Esophagus squamous epithelium (tissue), 4 donors: ENCODE results near the gene RABIF.

Experiments
- POLR2A ChIP-seq, 4 donors: fragments of 450-650 bp; IDR thresholded peaks; one replicate each; pipeline ENCODE4 v1.6.1; 2017; ENCODE audit warnings: antibody characterized with exemption in 4 of 4, mild to moderate bottlenecking in 4 of 4, moderate library complexity in 3 of 4
- TF ChIP-seq, protein P1 (sequence below), 6 experiments: fragments of 450-650 bp in 4 of 6; fragments of 200-600 bp in 2 of 6; sonication (generic) in 2 of 6; IDR thresholded peaks; one replicate each; pipeline ENCODE4 v1.5.1; 2016 to 2019; ENCODE audit warnings: antibody characterized with exemption in 6 of 6, mild to moderate bottlenecking in 4 of 6, moderate library complexity in 4 of 6

DNA sequence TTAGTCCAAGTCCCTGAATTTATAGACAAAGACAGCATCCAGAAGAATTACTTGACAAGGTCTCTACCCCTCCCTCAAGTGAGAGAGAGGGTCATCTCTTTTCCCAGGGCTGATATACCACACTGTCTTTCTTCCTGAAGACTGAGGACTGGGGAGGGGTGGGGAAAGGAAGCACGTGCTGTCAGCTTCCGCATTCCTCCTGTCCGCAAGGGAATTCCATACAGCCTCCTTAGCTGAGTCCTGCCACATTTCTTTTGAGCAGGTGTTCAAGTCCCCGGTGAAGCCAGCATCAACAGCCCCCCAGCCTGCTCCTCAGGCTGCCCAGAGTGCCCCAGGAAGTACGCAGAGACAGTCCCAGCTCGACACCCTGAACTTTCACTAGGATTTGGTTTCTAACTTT, 44.0 kb downstream of the RABIF start:
- TF ChIP-seq, protein P1, sequence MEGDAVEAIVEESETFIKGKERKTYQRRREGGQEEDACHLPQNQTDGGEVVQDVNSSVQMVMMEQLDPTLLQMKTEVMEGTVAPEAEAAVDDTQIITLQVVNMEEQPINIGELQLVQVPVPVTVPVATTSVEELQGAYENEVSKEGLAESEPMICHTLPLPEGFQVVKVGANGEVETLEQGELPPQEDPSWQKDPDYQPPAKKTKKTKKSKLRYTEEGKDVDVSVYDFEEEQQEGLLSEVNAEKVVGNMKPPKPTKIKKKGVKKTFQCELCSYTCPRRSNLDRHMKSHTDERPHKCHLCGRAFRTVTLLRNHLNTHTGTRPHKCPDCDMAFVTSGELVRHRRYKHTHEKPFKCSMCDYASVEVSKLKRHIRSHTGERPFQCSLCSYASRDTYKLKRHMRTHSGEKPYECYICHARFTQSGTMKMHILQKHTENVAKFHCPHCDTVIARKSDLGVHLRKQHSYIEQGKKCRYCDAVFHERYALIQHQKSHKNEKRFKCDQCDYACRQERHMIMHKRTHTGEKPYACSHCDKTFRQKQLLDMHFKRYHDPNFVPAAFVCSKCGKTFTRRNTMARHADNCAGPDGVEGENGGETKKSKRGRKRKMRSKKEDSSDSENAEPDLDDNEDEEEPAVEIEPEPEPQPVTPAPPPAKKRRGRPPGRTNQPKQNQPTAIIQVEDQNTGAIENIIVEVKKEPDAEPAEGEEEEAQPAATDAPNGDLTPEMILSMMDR (IDR thresholded peaks at IDR 0.05) = no peak
- TF ChIP-seq POLR2A (IDR thresholded peaks at IDR 0.05) = no peak
